ENCODE measurements around the gene OR8B12.

The OR8B12 gene

GRCh38 chr11:124581817-124582216 lies 38.4 kb upstream of the OR8B12 start:
- TF ChIP-seq CTCF (IDR thresholded peaks at IDR 0.05; ENCODE audit: extremely low read depth, missing control alignments) = no peak
- no peak for DNase-seq (ENCODE audit: low spot score)

GRCh38 chr11:124578761-124579160 lies 35.3 kb upstream of the OR8B12 start:
- no peak for TF ChIP-seq CTCF (IDR thresholded peaks at IDR 0.05; ENCODE audit: extremely low read depth, missing control alignments)
- DNase-seq (ENCODE audit: low spot score) = no peak

GRCh38 chr11:124577716-124578427 lies 34.4 kb upstream of the OR8B12 start:
- no peak for DNase-seq (ENCODE audit: low spot score)
- no peak for TF ChIP-seq CTCF (IDR thresholded peaks at IDR 0.05; ENCODE audit: extremely low read depth, missing control alignments)

GRCh38 chr11:124570160-124570559 lies 26.7 kb upstream of the OR8B12 start:
- no peak for DNase-seq (ENCODE audit: low spot score)
- no peak for TF ChIP-seq CTCF (IDR thresholded peaks at IDR 0.05; ENCODE audit: extremely low read depth, missing control alignments)

- no peak for DNase-seq (ENCODE audit: low spot score)
- TF ChIP-seq CTCF (IDR thresholded peaks at IDR 0.05; ENCODE audit: extremely low read depth, missing control alignments) = no peak
These were observed 26.2 kb upstream of the OR8B12 start, which contains the start of gene OR8A1 for GRCh38 chr11:124569697-124570096. OR8A1 (plus strand) TSS chr11:124569997; CDS start chr11:124570120, 123 bp downstream.

- DNase-seq (ENCODE audit: low spot score) = no peak
- TF ChIP-seq CTCF (IDR thresholded peaks at IDR 0.05; ENCODE audit: extremely low read depth, missing control alignments) = no peak
These were observed 13.4 kb upstream of the OR8B12 start for GRCh38 chr11:124556828-124557227.

- no peak for TF ChIP-seq CTCF (IDR thresholded peaks at IDR 0.05; ENCODE audit: extremely low read depth, missing control alignments)
These were observed 8.5 kb upstream of the OR8B12 start for GRCh38 chr11:124551987-124552386.

More at GRCh38 chr11:124551987-124552386, 8.5 kb upstream of the OR8B12 start:
- DNase-seq (ENCODE audit: low spot score) = no peak
